ENCODE data around the gene FZD2. TPM values are rescaled to one million over a fixed set of nuclear protein-coding genes. Genes with fewer than 3 reads are reported as not detected.

FZD2 gene
- total and polyA plus RNA-seq, 4 donors, result 0.37 to 0.61 (median 0.42) TPM; not detected in 1

DNA sequence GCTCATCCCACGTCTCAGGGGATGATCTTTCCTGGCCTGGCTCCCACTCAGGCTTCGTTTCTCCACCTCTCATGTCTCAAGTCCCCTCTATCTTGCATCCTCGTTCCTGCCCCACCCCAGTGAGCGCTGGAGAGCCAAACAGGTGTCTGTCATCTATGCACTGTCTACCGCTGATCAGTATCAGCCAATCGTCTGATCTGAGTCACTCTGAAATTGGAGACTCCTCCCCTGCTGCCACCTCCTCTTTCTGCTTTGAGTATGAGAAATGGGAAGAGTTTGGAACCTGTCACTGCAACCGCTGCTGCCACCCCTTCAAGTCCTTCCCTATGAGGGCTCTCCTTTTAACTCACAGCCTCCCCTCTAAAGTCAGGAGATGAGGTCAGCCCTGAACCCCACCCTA is 28.0 kb downstream of the FZD2 start:
- Histone ChIP-seq H3K9ac (ENCODE audit: low read depth in 1 of 2, low read length in 2 of 2) (no peak overlapping the region), H3K36me3 (ENCODE audit: control insufficient read depth in 4 of 4, insufficient read depth in 3 of 4, low read depth in 1 of 4, low read length in 3 of 4) (no peaks in the 10 kb centered on the region), H3K9me3 (ENCODE audit: control insufficient read depth in 4 of 4, low read length in 3 of 4) (no peaks in the 10 kb centered on the region), H3K4me1 (ENCODE audit: control insufficient read depth in 4 of 4, insufficient read depth in 4 of 4, low read length in 3 of 4) (no peaks in the 10 kb centered on the region), H3K4me3 (ENCODE audit: low read depth in 1 of 3, low read length in 3 of 3) (no peak overlapping the region), H3K27me3 (ENCODE audit: control insufficient read depth in 4 of 4, insufficient read depth in 4 of 4, low read length in 3 of 4) (no peaks in the 10 kb centered on the region), H3K27ac (ENCODE audit: low read depth in 1 of 2, low read length in 2 of 2) (no peak overlapping the region)
- no peak for DNase-seq (ENCODE audit: low spot score)
- WGBS, result 69% methylated on average over 7 of the region's 7 CpGs
- TF ChIP-seq CTCF (IDR thresholded peaks at IDR 0.05; ENCODE audit: low read depth, low read length, missing input control) (no peak), EGR1 (IDR thresholded peaks at IDR 0.05; ENCODE audit: low read depth in 2 of 2) (no peak), NR2F2 (IDR thresholded peaks at IDR 0.05) (no peak), TAF1 (conservative IDR thresholded peaks at IDR 0.05) (no peak), REST (IDR thresholded peaks at IDR 0.05) (no peak), SP1 (IDR thresholded peaks at IDR 0.05) (no peak), GABPA (IDR thresholded peaks at IDR 0.05 in 1 of 2, conservative IDR thresholded peaks at IDR 0.05 in 1 of 2) (no peak), HNF4A (conservative IDR thresholded peaks at IDR 0.05) (no peak), FOXA1 (IDR thresholded peaks at IDR 0.05) (no peak), RAD21 (IDR thresholded peaks at IDR 0.05) (no peak), FOXA2 (IDR thresholded peaks at IDR 0.05) (no peak), JUND (IDR thresholded peaks at IDR 0.05) (no peak), HNF4G (IDR thresholded peaks at IDR 0.05) (no peak)
- TF ChIP-seq, protein P1, sequence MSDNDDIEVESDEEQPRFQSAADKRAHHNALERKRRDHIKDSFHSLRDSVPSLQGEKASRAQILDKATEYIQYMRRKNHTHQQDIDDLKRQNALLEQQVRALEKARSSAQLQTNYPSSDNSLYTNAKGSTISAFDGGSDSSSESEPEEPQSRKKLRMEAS (IDR thresholded peaks at IDR 0.05), result no peak
- TF ChIP-seq, protein P2, sequence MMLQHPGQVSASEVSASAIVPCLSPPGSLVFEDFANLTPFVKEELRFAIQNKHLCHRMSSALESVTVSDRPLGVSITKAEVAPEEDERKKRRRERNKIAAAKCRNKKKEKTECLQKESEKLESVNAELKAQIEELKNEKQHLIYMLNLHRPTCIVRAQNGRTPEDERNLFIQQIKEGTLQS (IDR thresholded peaks at IDR 0.05), result no peak
- TF ChIP-seq, protein P3, sequence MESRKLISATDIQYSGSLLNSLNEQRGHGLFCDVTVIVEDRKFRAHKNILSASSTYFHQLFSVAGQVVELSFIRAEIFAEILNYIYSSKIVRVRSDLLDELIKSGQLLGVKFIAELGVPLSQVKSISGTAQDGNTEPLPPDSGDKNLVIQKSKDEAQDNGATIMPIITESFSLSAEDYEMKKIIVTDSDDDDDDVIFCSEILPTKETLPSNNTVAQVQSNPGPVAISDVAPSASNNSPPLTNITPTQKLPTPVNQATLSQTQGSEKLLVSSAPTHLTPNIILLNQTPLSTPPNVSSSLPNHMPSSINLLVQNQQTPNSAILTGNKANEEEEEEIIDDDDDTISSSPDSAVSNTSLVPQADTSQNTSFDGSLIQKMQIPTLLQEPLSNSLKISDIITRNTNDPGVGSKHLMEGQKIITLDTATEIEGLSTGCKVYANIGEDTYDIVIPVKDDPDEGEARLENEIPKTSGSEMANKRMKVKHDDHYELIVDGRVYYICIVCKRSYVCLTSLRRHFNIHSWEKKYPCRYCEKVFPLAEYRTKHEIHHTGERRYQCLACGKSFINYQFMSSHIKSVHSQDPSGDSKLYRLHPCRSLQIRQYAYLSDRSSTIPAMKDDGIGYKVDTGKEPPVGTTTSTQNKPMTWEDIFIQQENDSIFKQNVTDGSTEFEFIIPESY (IDR thresholded peaks at IDR 0.05), result no peak

DNA sequence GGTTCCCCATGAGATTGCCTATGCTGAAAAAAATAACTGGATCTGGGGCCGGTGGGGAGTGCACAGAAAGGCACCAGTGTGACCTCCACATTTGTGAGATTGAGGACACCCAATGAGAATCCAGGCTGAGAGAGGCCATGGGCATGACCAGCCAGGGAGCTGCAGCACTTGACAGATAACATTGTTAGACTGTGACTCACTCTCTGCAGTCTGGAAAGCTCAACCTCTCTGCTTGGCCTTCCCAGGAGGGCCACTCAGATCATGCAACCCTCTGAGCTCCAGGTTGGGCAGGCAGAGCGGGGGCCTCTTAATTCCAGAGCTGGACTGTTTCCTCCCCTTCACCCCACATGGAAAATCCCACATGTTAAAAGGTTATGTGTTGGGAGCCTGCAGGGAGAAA is 30.1 kb downstream of the FZD2 start:
- Histone ChIP-seq H3K4me3 (ENCODE audit: low read depth in 1 of 3, low read length in 3 of 3) (no peak overlapping the region), H3K36me3 (ENCODE audit: control insufficient read depth in 4 of 4, insufficient read depth in 3 of 4, low read depth in 1 of 4, low read length in 3 of 4) (no peaks in the 10 kb centered on the region), H3K9me3 (ENCODE audit: control insufficient read depth in 4 of 4, low read length in 3 of 4) (no peaks in the 10 kb centered on the region), H3K4me1 (ENCODE audit: control insufficient read depth in 4 of 4, insufficient read depth in 4 of 4, low read length in 3 of 4) (no peaks in the 10 kb centered on the region), H3K27ac (ENCODE audit: low read depth in 1 of 2, low read length in 2 of 2) (no peak overlapping the region), H3K9ac (ENCODE audit: low read depth in 1 of 2, low read length in 2 of 2) (no peak overlapping the region), H3K27me3 (ENCODE audit: control insufficient read depth in 4 of 4, insufficient read depth in 4 of 4, low read length in 3 of 4) (no peaks in the 10 kb centered on the region)
- 41% methylated on average over 2 of the region's 2 CpGs for WGBS
- no peak for DNase-seq (ENCODE audit: low spot score)
- TF ChIP-seq GABPA (IDR thresholded peaks at IDR 0.05 in 1 of 2, conservative IDR thresholded peaks at IDR 0.05 in 1 of 2), result no peak
- TF ChIP-seq RAD21 (IDR thresholded peaks at IDR 0.05), result no peak
- TF ChIP-seq, protein P2 (IDR thresholded peaks at IDR 0.05), result no peak
- TF ChIP-seq, protein P1 (IDR thresholded peaks at IDR 0.05), result no peak
- TF ChIP-seq NR2F2 (IDR thresholded peaks at IDR 0.05), result no peak
- TF ChIP-seq RXRA (IDR thresholded peaks at IDR 0.05), result no peak
- TF ChIP-seq HNF4A (conservative IDR thresholded peaks at IDR 0.05), result no peak
- TF ChIP-seq JUND (IDR thresholded peaks at IDR 0.05), result no peak
- no peak for TF ChIP-seq HNF4G (IDR thresholded peaks at IDR 0.05)
- TF ChIP-seq, protein P3 (IDR thresholded peaks at IDR 0.05), result no peak
- TF ChIP-seq CTCF (IDR thresholded peaks at IDR 0.05; ENCODE audit: low read depth, low read length, missing input control), result no peak
- TF ChIP-seq TAF1 (conservative IDR thresholded peaks at IDR 0.05), result no peak
- no peak for TF ChIP-seq YY1 (IDR thresholded peaks at IDR 0.05)
